NCI-H526 (cell line): ENCODE data around the gene RGS5.

Experiments used
- DNase-seq, 2 experiments: peaks; one replicate each; lab custom pipeline; 2025; lab: John Stamatoyannopoulos, UW

The RGS5 gene

DNA sequence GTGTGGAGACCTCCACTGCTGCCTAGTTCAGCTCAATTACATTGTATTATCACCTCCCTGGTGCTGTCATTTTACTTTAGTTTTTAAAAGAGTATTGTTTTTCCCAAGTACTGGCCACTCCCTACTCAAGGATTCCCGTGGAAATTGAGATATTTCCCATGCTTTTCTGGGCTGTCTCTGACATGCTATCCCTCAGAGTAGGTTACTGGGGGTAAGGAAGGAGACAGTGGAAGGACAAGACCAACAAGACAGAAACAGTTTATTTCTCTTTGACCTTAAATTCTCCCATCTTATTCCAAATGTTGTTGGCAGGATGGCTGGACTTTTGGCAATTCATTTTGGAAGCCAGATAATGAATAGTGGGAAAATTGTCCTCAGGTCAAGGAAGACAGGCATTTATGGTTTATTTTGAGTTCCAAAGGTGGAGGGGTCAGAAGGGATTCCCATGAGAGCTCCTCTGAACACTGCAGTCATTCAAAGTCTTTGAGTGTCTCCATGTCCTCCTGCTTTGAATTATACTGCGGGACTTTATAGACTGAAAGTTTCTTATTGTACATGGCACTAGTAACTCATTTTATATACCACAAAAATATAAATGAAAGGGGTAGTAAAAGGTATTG, 20.3 kb downstream of the RGS5 start:
- DNase-seq, result no peak

DNA sequence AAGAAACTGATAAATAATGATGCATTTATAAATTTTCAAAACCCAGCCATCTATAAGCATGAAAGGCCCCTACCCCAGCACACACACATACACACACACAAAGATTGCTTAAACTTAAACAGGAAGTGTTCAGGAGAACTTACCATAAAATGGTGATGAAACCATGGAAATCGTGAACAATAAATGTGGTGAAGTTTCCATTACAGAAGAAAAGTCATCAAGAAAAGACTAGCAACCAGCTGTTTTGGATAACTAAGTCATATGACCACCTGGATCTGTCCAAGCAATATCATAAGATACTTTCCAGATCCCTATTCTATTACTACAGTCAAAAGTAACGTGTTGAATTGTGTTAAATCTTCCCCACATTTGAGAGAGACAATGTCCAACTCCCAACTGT, 24.1 kb downstream of the RGS5 start:
- DNase-seq, result no peak

DNA sequence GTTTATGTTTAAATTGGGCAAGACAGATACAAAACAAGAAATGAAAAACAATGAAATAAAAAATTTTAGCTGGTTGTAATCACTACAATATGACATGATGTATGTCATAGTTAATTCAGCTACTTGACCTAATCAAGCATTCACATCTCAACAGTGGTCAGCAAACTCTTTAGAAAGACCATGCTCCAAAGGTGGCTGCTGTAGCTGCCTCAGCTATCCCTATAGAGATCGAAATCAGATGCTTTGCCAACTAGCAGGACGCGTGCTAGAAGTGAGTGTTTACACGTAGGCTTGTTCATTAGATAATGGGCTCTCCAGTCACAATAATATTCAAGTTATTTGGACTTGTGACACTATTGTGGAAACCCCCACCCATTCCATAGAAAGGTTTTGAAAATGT, 25.9 kb downstream of the RGS5 start:
- DNase-seq, result no peak

DNA sequence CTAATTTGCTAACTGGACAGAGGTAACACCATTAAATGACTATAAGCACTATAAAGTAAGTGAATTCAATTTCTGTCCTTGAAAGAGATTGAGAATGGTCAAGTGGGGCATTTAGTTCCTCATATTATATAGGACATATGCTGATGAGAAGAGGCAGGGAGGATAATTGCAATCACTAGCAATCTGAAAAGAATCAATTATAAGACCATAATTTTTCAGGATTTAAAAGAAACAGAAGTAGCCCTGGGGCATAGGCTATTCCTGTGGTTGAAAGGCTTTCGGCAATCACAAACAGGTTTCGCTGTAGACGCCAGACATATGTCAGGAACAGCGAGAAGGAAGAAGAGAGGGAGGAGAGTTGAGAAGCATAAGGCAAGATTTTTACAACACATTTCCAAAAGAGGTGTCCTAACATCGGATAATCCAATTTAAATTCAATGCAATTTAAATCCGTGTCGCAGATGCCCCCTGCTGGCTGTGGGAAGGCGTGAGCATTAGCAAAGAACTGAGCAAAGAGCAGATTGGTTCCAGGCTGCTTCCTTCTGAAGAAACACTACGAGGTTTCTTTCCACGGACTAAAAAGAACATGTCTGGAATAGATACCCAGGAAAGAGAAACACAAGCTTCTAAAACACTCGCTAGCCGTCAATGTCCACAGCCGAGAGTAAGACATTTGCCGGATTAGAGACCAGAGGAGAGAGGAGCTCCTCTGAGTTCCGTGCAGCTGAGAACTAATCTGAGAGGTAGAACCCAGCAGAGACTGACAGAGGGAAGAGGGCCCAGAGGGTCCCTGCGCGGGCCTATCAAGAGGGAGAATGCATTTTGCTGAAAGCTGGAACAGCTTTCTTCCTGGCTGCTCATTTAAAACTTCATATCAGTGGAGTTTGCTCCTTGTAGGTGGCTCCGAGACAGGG, 27.9 kb downstream of the RGS5 start:
- peak; percentile 60 to 94 for DNase-seq

DNA sequence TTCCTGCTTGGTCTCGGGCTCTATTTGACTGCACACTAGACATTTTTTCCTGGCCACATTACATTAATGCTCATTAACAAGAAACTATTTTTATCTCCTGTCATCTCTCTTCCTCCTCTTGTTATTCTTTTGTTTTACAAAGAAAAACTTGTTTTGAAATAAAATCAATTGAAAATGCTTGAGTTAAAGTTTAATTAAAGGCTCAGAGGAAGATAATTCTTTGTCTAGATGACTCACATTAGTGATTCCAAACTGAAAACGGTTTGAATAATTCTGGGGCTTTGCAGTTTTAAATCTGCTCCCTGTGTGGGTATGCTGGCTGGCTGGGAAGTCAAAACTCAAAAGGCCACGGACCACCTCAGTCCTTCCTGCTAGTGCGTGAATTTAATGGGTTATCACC, 29.6 kb downstream of the RGS5 start:
- DNase-seq, result no peak

DNA sequence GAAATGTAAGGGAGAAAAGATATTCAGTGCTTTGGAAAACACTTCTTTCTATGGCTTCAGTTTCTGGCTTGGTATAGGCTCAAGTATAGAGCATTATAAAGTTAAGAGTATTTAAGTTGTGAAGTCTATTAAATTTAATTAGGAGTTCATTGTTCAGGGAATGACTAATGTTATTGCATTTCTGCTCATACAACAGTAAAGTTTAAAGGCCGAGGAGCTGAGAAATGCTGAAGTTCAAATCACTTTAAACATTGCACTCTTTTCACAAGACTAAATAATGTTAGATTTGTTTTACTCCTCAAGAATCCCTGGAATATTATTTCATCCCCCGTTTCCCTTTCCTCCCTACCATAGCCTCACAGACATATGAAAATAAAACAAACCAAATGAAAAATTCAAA, 30.1 kb downstream of the RGS5 start:
- no peak for DNase-seq

DNA sequence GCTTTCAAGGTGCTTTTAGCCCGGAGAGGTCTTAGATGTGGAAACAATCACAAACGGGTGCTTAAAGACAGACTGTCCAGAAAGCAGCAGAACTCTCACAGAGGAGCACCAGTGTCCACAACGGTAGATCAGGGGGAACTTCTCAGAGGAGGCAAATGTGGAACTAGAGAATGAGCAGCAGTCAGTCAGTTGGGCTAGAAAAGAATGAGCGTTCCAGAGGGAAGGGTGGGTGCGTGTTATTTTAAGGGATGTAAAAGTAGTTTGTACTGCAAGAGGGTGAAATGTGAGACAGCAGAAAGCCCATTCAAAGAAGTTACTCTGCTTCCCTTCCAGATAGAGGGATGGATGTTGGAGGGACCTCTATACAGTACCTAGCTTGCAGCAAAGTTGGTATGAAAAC, 30.9 kb downstream of the RGS5 start:
- DNase-seq, result peak; percentile 11 to 21

DNA sequence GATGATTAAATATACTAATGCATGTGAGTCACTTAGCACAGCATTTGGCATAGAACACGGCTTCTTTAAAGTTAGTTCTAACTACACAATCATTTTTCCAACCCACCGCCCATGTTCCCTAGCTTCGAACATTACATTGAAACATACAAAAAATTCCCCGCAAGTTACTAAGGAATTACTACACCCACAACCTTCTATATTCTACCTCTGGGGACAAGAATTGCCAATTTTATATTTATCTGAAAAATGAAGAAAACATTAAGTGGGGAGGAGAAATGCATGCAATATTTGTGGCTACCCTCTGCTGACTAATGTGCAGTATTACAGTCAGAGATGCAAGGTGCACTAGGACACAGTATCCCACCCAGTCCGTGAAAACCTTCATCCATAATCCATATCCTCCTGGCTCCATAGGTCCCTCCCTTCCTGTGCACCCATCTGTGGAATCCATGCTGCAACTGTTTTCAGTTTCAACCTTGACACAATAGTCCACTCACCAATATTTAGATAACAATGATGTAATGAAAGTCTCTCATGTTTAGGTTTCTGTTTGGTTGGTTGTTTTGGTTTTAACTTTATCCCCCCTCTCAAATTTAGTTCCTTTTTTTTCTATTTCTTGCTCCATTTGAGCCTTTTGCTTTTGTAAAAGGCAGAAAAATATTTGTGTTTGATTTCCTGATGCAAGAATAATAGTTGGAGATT, 31.6 kb downstream of the RGS5 start:
- DNase-seq, result peak in 1 of 2 experiments; percentile 81

DNA sequence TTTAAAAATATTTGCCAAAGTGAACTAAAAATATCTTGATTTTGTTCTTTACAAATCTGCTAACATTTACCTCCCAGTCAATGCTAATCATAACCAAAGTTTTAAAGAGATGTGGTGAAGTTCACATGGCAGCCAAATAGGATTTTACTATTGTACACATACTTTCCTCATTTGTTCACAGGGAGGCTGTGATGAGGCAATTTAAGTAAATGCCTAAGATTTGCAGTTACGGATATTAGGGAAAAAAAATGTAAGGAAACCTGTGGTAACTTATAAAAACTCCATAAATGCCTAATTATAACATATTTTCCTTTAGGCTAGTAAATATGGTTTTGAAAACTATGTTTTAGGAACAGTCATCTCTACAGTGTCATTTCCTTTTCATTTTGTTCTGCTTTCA, 32.4 kb downstream of the RGS5 start:
- no peak for DNase-seq

DNA sequence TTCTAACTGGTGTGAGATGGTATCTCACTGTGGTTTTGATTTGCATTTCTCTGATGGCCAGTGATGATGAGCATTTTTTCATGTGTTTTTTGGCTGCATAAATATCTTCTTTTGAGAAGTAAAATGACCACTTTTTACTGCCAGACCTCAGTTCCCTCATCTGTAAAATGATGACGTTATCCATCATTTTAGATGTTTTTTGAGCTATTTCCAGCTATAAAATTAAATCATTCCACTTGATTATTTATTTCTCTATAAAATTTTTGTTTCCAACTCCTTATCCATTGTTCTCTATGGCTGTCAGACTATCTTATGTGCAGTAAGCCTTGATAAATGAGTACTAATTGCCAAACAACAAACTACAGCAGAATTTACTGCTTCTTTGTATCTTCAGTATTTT, 33.2 kb downstream of the RGS5 start:
- no peak for DNase-seq

DNA sequence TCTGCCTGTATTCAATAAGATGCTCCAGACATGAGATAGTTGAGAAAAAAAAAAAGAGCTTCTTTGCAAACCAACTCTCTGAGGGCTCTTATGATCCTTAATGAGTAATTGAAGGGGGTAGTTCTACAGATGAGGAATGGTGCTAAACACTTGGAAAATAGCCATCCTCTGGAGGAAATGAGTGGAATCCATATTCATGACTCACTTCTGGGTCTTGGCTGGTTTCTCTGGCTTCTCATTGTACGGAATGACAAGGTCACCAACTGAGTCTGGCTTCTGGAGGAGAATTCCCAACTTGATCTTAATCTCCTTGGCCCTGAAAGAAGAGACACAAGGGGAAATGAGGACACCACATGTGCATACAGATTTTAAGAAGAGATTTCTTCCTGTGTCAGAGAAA, 34.7 kb downstream of the RGS5 start:
- DNase-seq, result no peak

DNA sequence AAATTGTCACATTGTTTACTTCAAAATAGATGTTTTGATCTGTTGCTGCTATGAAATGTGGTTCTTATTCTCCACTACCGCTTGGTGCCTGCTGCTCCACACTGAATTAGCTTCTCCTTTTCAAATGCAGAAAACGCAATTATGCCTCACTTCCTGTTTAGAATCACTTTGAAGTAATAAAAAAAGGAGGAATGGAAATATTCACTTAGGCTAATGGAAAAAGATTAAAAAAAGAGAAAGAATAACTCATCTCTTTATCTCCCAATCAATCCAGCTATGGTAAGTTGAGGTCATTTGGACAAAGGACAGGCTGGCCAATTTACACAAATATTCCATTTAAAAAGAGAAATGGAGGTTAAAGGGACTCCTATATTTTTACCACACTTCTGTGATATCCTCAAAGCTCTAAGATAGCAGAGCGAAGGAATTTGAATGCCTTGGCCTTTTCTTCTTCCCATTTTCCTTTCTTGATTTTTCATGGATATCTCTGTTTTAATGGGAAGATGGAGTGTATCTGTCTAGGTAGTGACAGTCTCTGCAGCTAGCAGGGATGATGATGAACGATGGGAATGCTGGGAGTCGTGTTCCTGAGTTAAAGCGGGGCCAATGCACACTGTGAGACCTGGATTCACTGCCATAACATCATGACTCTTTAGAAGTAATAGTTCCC, 35.7 kb downstream of the RGS5 start:
- DNase-seq, result no peak

DNA sequence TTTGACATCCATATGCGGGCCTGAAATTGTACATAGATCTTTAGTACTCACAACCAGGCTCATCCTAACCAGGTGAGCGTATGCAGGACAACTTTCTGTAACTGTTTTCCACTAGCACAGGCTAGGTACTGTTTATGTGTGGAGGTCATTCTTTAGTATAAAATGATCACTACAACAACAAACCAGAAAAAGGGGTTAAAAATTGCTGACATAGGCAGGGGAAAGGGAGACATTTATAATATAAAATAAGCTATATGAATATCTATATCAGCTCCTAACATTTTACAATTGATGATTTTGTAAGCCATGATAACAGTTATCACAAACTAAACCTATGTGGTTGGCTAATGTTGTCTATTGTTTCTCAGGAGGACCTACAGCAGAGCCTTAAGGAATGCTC, 37.6 kb downstream of the RGS5 start:
- DNase-seq, result no peak

DNA sequence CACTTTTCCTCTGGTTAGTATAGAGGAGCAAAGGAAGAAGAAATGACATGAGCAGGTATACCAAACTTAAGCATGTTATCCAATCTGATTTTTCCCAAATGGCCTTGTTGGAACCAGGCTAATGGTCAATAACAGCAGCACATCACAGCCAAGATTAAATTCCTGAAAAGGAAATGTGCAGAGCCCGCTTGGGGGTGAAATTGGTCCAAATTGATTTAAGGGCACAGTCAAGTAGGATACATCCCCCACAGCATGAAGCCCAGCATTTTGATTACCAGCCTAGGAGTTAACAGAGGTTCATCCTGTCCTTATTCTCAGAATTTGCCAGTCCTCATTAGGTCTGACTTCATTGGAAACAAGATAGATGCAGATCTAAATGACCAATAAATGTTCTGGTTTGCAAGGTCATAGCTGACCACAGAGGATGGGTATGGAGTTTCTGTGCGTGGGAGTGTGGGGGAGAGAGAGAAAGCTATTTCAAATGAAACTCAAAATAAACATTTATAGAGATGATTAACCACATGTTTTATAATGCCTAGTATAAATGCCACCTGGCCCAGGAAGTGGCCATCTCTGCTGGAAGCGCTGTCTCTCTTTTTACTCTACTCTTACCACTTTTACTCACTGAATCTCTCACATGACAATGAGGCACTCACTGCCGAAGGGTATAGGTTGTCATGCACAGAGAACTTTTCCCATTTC, 38.7 kb downstream of the RGS5 start:
- DNase-seq, result no peak

DNA sequence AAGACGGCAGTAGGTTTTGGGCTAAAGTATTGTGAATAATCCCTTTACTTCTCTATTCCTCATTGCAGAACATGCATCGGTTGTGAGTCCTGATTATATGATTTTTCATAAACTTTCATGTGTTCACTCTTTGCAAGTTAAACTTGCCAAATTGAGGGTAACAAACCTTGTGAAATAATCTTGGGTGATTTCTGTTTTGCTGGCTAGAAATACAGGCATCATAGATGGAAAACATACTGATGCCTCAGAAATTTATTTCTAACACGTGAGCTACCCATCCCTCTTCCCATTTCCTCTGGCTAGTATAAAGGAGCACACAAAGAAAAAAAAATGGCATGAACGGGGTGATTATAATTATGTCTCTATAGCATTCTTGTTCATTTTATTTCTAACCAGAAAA, 39.6 kb downstream of the RGS5 start:
- DNase-seq, result no peak

DNA sequence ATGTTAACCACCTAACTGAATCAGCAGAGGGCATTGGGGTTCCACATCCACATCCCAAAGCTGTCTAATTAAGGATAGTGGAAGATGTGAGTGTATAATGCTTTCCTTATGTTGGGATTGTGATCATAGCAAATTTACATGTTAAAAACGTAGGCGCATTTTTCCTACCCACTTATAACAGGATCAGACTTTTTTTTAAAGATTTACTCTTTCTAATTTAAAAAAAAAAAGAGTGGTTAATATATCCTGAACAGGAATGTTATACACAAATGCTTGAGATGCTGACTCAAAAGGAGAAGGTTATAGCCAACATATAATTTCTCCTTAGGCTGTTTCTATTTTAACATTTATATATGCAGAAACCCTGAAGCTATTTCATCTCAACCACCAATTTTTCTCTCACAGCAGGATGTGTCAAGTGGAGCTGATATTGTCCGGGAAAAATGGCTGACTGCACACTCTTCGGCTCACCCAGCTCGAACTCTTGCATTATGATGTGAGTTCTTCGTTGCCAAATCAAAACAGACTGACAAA, 40.3 kb downstream of the RGS5 start:
- DNase-seq, result no peak

DNA sequence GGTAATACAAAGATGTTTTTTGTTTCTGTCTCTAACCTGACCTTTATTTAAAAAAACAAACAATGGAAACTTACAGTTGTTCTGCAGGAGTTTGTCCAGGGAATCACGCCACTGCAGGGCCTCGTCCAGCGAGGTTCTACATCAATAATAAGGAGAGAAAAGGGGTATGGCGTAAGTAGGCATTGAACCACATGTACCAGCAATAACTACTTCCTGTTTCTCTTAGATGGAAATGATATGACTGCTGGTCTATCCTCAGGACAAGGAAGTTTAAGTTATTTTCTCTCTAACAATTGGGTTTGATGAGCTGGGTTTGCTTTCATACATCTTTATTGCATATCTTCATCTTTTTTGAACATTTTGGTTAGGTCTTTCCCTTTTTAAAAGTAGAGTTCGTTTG, 40.9 kb downstream of the RGS5 start:
- DNase-seq, result no peak

DNA sequence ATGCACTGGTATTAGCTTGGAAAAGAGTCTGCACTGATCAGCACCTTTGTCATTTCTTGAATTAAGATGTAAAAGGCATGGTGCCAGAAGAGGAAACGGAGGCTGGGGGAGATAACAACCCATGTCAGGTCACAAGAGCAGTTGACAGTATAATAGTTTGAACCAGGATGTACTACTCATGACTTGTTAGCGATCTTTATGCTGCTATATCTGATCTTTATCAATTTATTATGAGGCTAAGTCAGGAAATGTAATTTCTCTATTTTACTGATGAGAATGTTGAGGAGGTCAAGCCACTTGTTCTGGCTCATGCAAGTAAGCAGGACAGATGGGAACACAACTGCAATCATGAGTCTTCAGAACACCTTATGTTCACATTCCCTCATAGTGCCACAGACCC, 41.4 kb downstream of the RGS5 start:
- DNase-seq, result no peak

DNA sequence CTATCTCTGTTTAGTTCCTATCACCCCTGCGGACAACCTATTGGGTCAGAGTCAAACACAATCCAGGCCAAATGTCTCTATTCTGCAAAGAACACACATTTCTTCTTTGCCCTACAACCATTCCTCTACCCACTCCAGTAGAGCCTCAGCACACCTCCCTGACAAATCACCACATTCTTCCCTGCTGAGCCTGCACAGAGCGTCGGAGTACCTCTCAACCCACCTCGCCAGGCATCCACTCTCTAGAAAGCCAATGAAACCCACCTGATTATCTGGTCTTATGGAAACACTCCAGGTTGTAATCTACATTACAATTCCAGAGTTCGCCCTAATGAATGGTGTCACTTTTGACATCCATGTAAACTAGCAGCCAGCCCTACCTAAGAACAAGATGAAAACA, 47.1 kb downstream of the RGS5 start:
- DNase-seq, result no peak

DNA sequence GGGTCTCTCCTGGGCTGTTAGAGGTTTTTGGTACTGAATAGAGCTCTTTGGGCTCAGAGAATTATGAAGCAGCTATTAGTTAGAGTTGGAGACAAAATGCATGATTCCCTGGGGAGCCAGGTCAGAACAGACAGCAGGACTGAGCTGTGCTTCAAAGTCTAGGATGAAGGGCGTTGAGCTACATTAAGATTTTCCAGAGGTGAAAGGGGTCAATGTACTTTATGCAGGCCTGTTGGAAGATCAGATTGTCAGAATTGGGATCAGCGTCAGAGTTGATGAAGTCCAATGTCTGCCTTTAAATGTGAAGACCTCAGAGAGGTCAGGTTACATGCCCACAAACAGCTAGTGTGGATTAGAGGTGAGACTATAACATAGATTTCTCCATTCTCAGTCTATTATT, 53.8 kb downstream of the RGS5 start:
- DNase-seq, result peak in 1 of 2 experiments; percentile 19

DNA sequence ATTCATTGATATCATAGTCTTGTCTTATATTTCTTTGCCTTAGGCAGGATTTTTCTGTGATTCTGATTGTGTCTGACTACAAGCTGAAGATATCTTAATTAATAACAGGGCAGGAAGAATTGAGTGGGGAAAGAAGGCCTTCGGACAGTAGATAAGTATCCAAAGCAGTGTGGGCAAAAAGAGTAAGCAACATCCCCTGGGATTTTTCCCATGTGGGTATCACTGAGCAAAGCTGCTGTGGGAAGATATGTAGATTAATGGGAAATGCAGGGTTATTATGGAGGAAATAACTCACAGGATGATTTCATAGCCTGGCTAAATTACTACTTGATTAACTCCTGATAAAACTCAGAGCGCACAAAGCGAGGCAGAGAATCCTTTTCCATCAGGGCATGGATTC, 55.7 kb downstream of the RGS5 start:
- peak in 1 of 2 experiments; percentile 23 for DNase-seq

DNA sequence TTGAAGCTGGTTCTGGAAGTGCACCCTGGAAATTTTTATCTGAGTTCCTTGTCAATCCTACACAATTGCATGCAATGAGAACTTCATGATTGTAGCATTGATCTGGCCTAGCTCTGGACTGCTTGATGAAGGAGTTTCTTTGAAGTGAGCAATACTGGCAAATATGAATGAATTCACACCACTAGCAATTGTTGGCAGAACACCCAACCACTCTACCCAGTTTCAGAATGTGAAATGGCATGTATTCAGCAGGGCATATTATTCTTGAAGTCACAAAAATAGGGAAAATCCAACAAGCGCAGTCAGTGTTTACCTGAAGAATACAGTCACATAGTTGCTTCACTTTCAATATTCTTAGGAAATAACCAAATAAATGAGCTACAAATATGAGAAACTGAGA, 57.3 kb downstream of the RGS5 start:
- DNase-seq, result no peak
